Heart left ventricle (tissue), 16 donors: ENCODE measurements around the gene HIC1. TPM values are rescaled to one million over a fixed set of nuclear protein-coding genes. Genes with fewer than 3 reads are reported as not detected.
A peak's percentile ranks its signal among the peaks of the same experiment; 100 is the strongest.

Source experiments
- ATAC-seq, 4 donors: fragments of 200-7000 bp; cut with Tn5 transposase; one replicate each; pipeline ENCODE4 v1.9.1; 2020 to 2022; ENCODE audit warnings: moderate library complexity in 4 of 4, mild to moderate bottlenecking in 3 of 4, moderate number of reproducible peaks in 1 of 4
- DNase-seq, 5 donors: peaks; one replicate each; pipeline ENCODE4 v3.0.0-alpha.2; 2020
- H3K27ac ChIP-seq, 12 donors: fragments of 200-600 bp; sonication (generic) in 4 of 12; one replicate each; pipeline versions ENCODE4 v1.5.0 to v1.8.0; 2016 to 2022; ENCODE audit warnings: mild to moderate bottlenecking in 2 of 12
- H3K27me3 ChIP-seq, 9 donors: fragments of 200-600 bp; sonication (generic) in 2 of 9; one replicate each; pipeline versions ENCODE4 v1.5.1 to v1.8.0; 2016 to 2022; ENCODE audit warnings: mild to moderate bottlenecking in 3 of 9
- H3K36me3 ChIP-seq, 9 donors: fragments of 200-600 bp; sonication (generic) in 2 of 9; one replicate each; pipeline versions ENCODE4 v1.5.0 to v1.8.0; 2018 to 2022; ENCODE audit warnings: mild to moderate bottlenecking in 2 of 9
- H3K4me1 ChIP-seq, 12 donors: fragments of 200-600 bp; sonication (generic) in 4 of 12; one replicate each; pipeline versions ENCODE4 v1.5.0 to v1.8.0; 2016 to 2022; ENCODE audit warnings: mild to moderate bottlenecking in 3 of 12
- H3K4me3 ChIP-seq, 12 donors: fragments of 200-600 bp; sonication (generic) in 4 of 12; one replicate each; pipeline versions ENCODE4 v1.5.0 to v1.8.0; 2017 to 2022; ENCODE audit warnings: mild to moderate bottlenecking in 9 of 12, moderate library complexity in 4 of 12
- H3K9me3 ChIP-seq, 12 donors: fragments of 200-600 bp; sonication (generic) in 4 of 12; one replicate each; pipeline versions ENCODE4 v1.5.0 to v1.8.0; 2016 to 2022; ENCODE audit warnings: mild to moderate bottlenecking in 1 of 12
- POLR2A ChIP-seq, 2 donors: fragments of 450-650 bp; IDR thresholded peaks; one replicate each; pipeline ENCODE4 v1.6.1; 2017; ENCODE audit warnings: antibody characterized with exemption in 2 of 2, mild to moderate bottlenecking in 2 of 2, moderate library complexity in 2 of 2
- whole genome bisulfite sequencing, 4 donors: extraction: QIAGEN DNeasy Blood & Tissue Kit in 2 of 4; methylation state at CpG; one replicate each; pipeline versions ENCODE4 v1.1.5 to v1.1.7; 2013 to 2018; 5-methylcytosine and 5-hydroxymethylcytosine counted together
- intact Hi-C, 10 donors: fragments of 100-400 bp; cut with DNase I; formaldehyde crosslinking; loops; one replicate each; pipeline versions ENCODE4 v1.11.1 to v1.14.2; 2022
- polyA plus RNA-seq, 2 donors: library from polyadenylated mRNA; stranded (reverse); fragments of 200-250 nt; gene quantifications; one replicate each; pipeline ENCODE4 v1.2.3, GENCODE V29; 2013
- total RNA-seq, 9 donors: library from RNA; depleted of rRNA in 2 of 9; stranded (reverse); fragments of >200 nt in 2 of 9; fragmentation: NEBNext Ultra II Directional in 3 of 9; extraction: Animal tissue kit (Norgen Biotek cat#: 25700) in 3 of 9; gene quantifications; one replicate each; pipeline versions ENCODE4 v1.1.0 to v1.2.4, GENCODE V29; 2016 to 2023
- TF ChIP-seq, protein P1 (sequence below), 12 donors: fragments of 200-600 bp; sonication (generic) in 4 of 12; IDR thresholded peaks; one replicate each; pipeline versions ENCODE4 v1.5.0 to v1.8.0; 2018 to 2022; ENCODE audit warnings: antibody characterized with exemption in 12 of 12, mild to moderate bottlenecking in 5 of 12
- donor health status: ischemic (EF 13 %, LVEDD 7.1; RV severe dilation, severe dysfunction).
- donor health status: healthy with polysubstance abuse.
- donor health status: DM: no; HTN: yes; CAD: no.
- donor health status: DM: no; HTN: no; CAD: no.
- donor health status: ischemic (EF 25% LVEDD 6.9; RV normal size, moderate dysfunction).
- donor health status: ischemic (EF 25% LVEDD 5.7; RV mildly dilated, moderate dysfunction).
- donor health status: healthy.
- donor health status: DM: yes; HTN: yes; CAD: no.
- donor health status: ischemic (EF 35%, LVEDD 5.7; RV mildly dilated, moderate dysfunction).
- donor health status: nonischemic (EF 11% LVEDD 7.7; RV severe dilation, severe dysfunction).
- donor health status: DM: yes; HTN: yes; CAD: no.
- donor health status: PGD.
- donor health status: ischemic (EF 29% LVEDD 5.4; RV normal size, mild dysfunction).
- donor health status: nonischemic (EF 23%, LVEDD 6.1; RV moderate dilation, normal function).

Gene HIC1
- total and polyA plus RNA-seq, 11 donors = 8.3 to 29.6 (median 14.2) TPM

DNA sequence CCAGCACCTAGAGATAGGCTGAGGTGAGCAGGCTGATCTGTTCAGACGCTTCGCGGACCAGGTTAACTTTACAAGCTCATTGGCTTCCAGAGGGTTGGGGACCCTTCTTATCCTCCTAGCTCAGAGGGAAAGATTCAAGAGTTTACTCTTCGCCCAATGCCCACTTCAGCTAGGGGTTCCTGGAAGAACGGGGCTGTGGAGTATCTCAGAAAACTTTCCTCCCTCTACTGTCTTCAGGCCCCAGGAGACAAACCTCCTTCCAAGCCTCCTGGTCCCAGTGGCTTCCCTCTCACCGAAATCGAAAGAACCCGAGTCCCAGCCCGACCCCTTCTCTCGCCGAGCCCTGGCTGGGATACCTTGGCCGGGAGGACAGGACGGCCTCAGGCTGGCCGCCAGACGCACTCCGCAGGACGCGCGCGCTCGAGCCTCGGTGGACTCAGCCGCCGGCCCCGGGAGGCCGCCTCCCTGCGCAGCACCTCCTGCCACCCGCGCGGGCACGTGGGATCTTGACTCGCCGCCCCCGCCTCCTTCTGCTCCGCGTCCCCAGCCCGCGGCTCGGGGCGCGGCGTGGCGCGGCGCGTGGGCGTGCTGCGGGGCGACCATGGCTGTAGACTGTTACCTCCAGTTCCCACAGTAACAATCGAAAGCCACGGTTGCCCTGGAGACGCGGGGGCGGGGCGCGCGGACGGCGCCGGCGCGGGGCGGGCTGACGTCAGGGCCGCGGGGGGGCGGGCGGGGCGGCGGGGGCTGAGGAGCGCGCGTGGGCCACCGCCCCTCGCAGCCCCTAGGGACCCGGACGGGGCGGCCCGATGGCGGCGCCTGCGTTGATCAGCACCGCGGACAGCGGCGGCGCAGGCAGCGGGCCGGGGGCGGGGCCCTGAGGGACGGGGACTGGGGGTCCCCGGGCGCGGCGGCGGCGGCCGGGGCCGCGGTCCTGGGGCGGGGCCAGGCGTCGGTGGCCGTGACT is 5.3 kb upstream of the HIC1 start:
- TF ChIP-seq, protein P1, sequence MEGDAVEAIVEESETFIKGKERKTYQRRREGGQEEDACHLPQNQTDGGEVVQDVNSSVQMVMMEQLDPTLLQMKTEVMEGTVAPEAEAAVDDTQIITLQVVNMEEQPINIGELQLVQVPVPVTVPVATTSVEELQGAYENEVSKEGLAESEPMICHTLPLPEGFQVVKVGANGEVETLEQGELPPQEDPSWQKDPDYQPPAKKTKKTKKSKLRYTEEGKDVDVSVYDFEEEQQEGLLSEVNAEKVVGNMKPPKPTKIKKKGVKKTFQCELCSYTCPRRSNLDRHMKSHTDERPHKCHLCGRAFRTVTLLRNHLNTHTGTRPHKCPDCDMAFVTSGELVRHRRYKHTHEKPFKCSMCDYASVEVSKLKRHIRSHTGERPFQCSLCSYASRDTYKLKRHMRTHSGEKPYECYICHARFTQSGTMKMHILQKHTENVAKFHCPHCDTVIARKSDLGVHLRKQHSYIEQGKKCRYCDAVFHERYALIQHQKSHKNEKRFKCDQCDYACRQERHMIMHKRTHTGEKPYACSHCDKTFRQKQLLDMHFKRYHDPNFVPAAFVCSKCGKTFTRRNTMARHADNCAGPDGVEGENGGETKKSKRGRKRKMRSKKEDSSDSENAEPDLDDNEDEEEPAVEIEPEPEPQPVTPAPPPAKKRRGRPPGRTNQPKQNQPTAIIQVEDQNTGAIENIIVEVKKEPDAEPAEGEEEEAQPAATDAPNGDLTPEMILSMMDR (IDR thresholded peaks at IDR 0.05) = no peak
- no peak for TF ChIP-seq POLR2A (IDR thresholded peaks at IDR 0.05)
- Histone ChIP-seq H3K9me3 (no peaks in the 10 kb centered on the region), H3K27me3 (peaks cover 0 to 41% (median 0%) of the 10 kb centered on the region in 9 donors), H3K27ac (peak overlapping the region in 8 of 12 donors; percentile 15 to 80 (median 56)), H3K4me1 (peaks cover 4 to 53% (median 39%) of the 10 kb centered on the region in 12 donors), H3K4me3 (peak overlapping the region; percentile 45 to 98 (median 80)), H3K36me3 (peaks cover 0 to 3% (median 0%) of the 10 kb centered on the region in 9 donors)
- intact Hi-C loops = loop anchor here in 8 of 10 donors (5.0 to 10.0 kb wide), 6 partner anchors 125 to 365 kb away; partner anchors contain the start of genes PRPF8 (in 1 of the 8) and TLCD2 (in 1 of the 8)
- ATAC-seq (peak in 3 of 4 donors; percentile 52 to 61 (median 61)), DNase-seq (peak; percentile 86 to 93 (median 90))
- 2 to 16% (median 6%) methylated on average over 11 to 104 of the region's 104 CpGs for WGBS, 4 donors

DNA sequence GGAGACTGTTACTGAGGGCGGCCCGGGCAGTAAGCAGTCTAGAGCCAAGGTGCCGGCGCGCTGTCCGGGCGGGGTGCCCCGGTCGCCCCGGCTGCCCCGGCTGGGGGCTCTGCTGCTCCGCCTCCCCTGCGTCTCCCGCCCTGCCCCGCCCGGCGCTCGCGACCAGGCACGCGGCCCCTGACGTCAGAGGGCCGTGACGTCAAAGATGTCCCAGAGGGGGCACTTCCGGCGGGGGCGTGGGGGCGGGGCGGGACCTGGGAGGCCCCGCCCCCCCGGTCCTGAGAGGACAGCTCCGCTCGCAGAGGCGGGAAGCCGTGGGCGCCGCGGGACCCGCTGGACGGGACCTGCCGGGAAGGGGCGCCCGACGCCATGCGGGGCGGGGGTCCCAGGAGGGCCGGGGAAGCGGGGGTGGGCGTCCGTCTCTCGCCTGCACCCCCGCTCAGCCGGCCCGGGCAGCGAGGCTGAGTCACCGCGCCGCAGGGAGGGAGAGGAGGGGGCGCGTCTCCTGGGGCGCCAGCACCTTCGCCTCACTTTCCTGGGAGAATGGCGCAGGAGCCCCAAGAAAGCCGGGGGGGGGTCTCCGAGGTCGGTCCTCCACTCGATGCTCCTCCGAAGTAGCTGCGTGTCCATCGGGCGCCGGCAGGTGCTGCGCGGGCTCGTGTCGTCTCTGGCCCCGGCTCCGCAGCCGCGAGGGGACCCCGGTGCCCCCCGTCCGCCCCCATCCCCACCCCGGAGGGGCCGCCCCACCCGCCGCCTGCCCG is 4.4 kb upstream of the HIC1 start:
- intact Hi-C loops = loop anchor here in 7 of 10 donors (5.0 to 10.0 kb wide), 4 partner anchors 124 to 302 kb away; no protein-coding TSS in a partner anchor
- Histone ChIP-seq H3K27me3 (peaks cover 0 to 45% (median 0%) of the 10 kb centered on the region in 9 donors), H3K4me1 (peaks cover 4 to 53% (median 43%) of the 10 kb centered on the region in 12 donors)

DNA sequence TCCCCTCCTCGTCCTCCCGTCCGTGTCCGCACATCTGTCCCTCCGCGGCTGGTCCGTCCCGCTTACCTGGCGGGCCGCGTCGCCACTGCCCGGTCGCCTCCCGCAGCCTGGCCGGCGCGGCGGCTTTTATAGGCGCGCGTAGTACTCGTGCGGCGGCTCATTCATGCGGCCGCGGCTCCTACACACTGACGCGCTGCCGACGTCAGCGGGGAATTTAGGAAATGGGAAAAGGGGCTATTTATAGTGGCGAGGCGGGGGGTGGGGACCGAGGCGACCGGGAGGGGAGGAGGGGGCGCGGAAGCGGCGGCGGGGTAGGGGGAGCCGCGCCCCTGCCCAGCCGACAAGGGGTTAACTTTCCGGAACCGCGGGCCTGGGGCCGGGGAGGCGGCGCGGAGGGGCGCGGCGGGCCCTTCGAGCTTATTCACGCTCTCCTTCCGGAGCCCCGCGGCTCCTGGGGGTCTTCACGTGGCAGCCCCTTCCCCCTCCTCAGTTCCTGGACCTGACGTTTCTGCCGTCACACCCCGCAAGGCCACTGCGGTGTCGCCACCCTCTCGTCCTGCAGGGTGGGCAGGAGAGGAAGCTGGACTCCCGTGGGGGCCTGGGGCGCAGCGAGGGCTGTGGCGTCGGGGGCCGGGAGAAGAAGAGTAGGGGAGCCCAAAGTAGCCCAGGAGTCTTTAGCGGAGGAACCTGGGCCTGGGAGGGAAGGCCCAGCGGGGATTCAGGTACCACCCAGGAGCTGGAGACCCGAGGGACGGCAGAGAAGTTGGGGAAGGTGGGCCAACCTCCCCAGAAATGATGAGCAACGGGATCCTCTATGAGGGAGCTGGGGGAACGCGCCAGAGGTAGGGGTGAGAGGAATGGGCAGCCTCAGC is 3.6 kb upstream of the HIC1 start:
- Histone ChIP-seq H3K36me3 (no peaks in the 10 kb centered on the region), H3K4me1 (peaks cover 4 to 58% (median 43%) of the 10 kb centered on the region in 12 donors), H3K27ac (peak overlapping the region in 8 of 12 donors; percentile 1 to 62 (median 44)), H3K4me3 (peak overlapping the region; percentile 34 to 91 (median 72)), H3K9me3 (no peaks in the 10 kb centered on the region), H3K27me3 (peaks cover 0 to 46% (median 0%) of the 10 kb centered on the region in 9 donors)
- peak in 1 of 4 donors; percentile 6 for ATAC-seq
- intact Hi-C loops = loop anchor here in 7 of 10 donors (5.0 to 10.0 kb wide), 4 partner anchors 124 to 301 kb away; no protein-coding TSS in a partner anchor
- DNase-seq = peak in 3 of 5 donors; percentile 50 to 64 (median 59)
- TF ChIP-seq, protein P1 (IDR thresholded peaks at IDR 0.05) = no peak
- TF ChIP-seq POLR2A (IDR thresholded peaks at IDR 0.05) = no peak
- WGBS, 4 donors = 7 to 17% (median 11%) methylated on average over 38 to 81 of the region's 81 CpGs

More for the DNA sequence above, 4.4 kb upstream of the HIC1 start:
- WGBS, 4 donors = 0 to 2% (median 1%) methylated on average over 13 to 88 of the region's 88 CpGs
- peak overlapping the region; percentile 34 to 91 (median 72) for H3K4me3 ChIP-seq
- H3K36me3 ChIP-seq = no peaks in the 10 kb centered on the region
- H3K27ac ChIP-seq = peak overlapping the region in 6 of 12 donors; percentile 38 to 59 (median 46)
- H3K9me3 ChIP-seq = no peaks in the 10 kb centered on the region
- peak in 3 of 4 donors; percentile 38 to 56 (median 44) for ATAC-seq
- TF ChIP-seq, protein P1 (IDR thresholded peaks at IDR 0.05) = no peak
- no peak for TF ChIP-seq POLR2A (IDR thresholded peaks at IDR 0.05)
- peak in 4 of 5 donors; percentile 74 to 83 (median 75) for DNase-seq
